GM12801 (cell line): ENCODE results near the gene KAT7.

ENCODE experiments used
- CTCF ChIP-seq: IDR thresholded peaks from one replicate; pipeline ENCODE4 v1.5.1; 2011; ENCODE audit warnings: control low read depth; ENCODE audit not compliant: insufficient read length; ENCODE audit errors: extremely low read depth

The KAT7 gene

GRCh38 chr17:49788478-49789242, at the start of gene KAT7:
Gene KAT7, plus strand, starts transcription at chr17:49788681. Its CDS starts 154 bp downstream, at chr17:49788835.
- no peak for TF ChIP-seq CTCF

DNA sequence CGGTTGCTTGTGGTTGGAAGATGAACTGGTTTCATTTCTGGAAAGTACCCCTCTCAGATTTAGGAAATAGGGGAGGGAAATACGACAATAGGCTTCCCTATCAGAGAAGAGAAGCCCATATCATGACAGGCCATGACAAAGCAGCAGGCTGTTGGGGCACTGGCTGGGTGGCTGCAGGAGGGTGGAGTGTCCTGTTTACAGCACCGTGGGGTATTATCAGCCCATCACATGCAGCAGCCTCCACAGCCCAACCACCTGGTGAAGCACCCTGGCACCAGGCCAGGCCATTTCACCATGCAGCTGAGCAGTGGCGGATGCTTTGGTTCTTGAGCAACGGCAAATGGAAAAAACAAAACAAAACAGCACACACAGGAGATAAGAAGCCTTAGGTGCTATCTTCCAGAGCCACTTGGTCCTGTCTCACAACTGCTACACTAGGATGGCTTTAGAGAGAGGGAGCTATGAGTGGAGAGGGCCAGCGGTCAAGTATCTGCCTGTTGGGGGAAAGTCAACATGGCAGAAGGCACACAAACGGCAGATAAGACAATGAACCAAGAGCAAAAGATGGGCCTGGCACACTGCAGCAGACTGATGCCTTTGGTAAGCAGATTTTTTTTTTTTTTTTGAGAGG, 48.7 kb upstream of the KAT7 start:
- no peak for TF ChIP-seq CTCF

- no peak for TF ChIP-seq CTCF
Measured at GRCh38 chr17:49741009-49741691, 47.3 kb upstream of the KAT7 start.

DNA sequence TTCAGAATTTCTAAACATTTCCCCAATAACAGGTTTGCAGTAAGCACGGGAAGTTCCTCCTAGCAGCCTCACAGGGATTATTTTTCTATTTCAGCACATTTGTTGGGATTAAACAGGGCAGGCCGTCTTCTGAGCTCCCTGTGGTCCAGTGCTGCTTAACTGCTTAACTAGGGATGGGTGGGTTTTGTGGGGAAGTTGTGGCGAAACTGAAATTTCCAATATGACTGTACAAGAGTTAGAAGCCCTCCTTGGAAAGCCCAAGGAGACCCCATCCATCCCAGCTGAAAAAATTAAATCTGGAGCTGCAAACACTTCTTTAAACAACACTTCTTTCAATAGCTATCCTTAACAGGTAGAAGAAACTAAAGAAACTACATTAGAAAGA, 46.8 kb upstream of the KAT7 start:
- TF ChIP-seq CTCF = no peak

DNA sequence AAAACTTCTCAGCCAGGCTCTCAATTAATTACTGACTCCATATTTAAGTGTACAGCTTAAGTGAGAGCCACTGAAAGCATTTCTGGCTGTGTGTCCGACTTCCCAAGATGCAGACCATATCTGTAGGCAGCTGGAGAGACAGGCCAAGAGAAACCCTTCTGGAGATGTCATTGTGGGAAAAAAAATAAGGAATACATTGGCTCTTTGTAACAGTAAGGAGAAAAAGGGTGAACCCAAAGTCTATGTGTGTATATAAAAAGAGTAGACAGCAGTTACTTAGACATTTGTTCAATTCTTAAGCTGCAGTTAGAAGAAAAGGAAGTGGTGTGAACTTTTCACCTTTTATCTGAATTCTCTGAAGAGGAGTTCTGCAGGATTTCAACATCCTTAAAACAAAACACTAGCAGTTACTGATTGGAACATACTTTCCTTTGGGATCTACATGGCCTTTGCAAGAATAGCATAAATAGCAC, 46.3 kb upstream of the KAT7 start:
- no peak for TF ChIP-seq CTCF

- no peak for TF ChIP-seq CTCF
Measured at GRCh38 chr17:49745175-49746139, 43.0 kb upstream of the KAT7 start.
